Central memory CD8-positive, alpha-beta T cell (primary cell): ENCODE results near the gene TFAP2E.
"Not testable (repeated sequence)": the region's sequence is repeated elsewhere in the genome, so short reads cannot be mapped to it uniquely, and the experiment has no call there.

ENCODE experiments used
- ATAC-seq: fragments of 150-1000 bp; cut with Tn5 transposase; replicated peaks from 2 replicates; pipeline ENCODE4 v1.10.0; 2022; ENCODE audit warnings: mild to moderate bottlenecking, moderate FRiP score, moderate number of reproducible peaks; ENCODE audit not compliant: poor library complexity, severe bottlenecking; ENCODE audit errors: extremely low read depth
- DNase-seq, 2 donors: peaks; one replicate each; pipeline ENCODE4 v3.0.0; 2021; ENCODE audit warnings: low spot score in 2 of 2
- H3K27ac Mint-ChIP-seq: one replicate; pipeline ENCODE4 v1.8.0; 2022; ENCODE audit warnings: low read depth, mild to moderate bottlenecking, moderate library complexity, mixed read lengths
- H3K27me3 Mint-ChIP-seq: one replicate; pipeline ENCODE4 v1.8.0; 2022; ENCODE audit warnings: mixed read lengths
- H3K36me3 Mint-ChIP-seq: one replicate; pipeline ENCODE4 v1.8.0; 2022; ENCODE audit warnings: mild to moderate bottlenecking, moderate library complexity, mixed read lengths; ENCODE audit not compliant: insufficient read depth
- H3K4me1 Mint-ChIP-seq: one replicate; pipeline ENCODE4 v1.8.0; 2022; ENCODE audit warnings: mixed read lengths
- H3K4me3 Mint-ChIP-seq: one replicate; pipeline ENCODE4 v1.8.0; 2022; ENCODE audit warnings: mild to moderate bottlenecking, moderate library complexity, mixed read lengths
- H3K9me3 Mint-ChIP-seq: one replicate; pipeline ENCODE4 v1.8.0; 2022; ENCODE audit warnings: mixed read lengths

The TFAP2E gene

GRCh38 chr1:35585805-35586204 lies 12.7 kb downstream of the TFAP2E start:
- DNase-seq, H3K4me3 Mint-ChIP-seq, H3K9me3 Mint-ChIP-seq, H3K36me3 Mint-ChIP-seq, ATAC-seq, H3K27ac Mint-ChIP-seq, H3K27me3 Mint-ChIP-seq: not testable (repeated sequence)
- peaks cover 21% of the 10 kb centered on the region for H3K4me1 Mint-ChIP-seq

DNA sequence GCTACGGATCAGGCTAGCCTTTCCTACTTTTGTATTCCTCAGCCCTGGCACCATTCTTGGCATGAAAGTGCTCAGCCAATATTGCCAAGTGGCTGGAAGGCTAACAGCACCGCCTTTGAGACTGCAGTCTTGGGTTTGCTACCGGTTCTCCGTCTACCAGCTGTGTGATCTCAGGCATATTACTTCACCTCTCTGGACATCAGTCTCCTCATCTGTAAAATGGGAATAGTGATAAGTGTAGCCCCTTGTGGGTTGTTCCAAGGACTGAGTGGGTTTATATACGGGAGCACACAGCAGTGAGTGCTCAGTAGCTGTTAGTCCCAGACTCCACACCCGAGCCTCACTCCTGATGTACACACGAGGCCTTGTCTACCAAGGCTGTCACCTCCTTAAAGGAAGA lies 13.7 kb downstream of the TFAP2E start:
- DNase-seq (no peak), ATAC-seq (no peak)
- H3K27ac Mint-ChIP-seq = no peak overlapping the region
- H3K4me3 Mint-ChIP-seq = no peak overlapping the region
- H3K36me3 Mint-ChIP-seq = peaks cover 5% of the 10 kb centered on the region
- H3K27me3 Mint-ChIP-seq = no peaks in the 10 kb centered on the region
- H3K9me3 Mint-ChIP-seq = no peaks in the 10 kb centered on the region
- H3K4me1 Mint-ChIP-seq = peaks cover 21% of the 10 kb centered on the region

DNA sequence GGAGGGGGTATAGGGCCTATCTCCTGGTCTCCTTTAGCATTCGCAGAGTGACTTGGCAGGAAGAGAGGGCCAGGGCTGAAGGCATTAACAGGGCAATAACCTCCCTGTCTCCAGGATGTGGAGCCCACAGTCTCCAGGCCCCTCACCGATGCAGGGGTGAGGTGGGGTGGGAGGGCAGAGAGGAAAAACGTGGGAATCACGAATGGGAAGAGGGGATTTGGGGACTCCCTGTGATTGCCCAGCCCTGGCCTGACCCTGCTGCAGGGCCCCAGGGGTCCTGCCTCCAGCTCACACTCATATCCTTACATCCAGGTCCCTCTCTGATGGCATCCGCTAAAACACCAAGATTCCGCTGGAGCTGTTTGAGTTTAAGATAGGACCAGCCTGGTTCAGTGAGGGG lies 14.6 kb downstream of the TFAP2E start:
- no peaks in the 10 kb centered on the region for H3K9me3 Mint-ChIP-seq
- H3K4me1 Mint-ChIP-seq = peaks cover 23% of the 10 kb centered on the region
- ATAC-seq = no peak
- no peaks in the 10 kb centered on the region for H3K27me3 Mint-ChIP-seq
- DNase-seq = no peak
- no peak overlapping the region for H3K27ac Mint-ChIP-seq
- H3K36me3 Mint-ChIP-seq = peaks cover 5% of the 10 kb centered on the region
- H3K4me3 Mint-ChIP-seq = no peak overlapping the region

- no peak overlapping the region for H3K27ac Mint-ChIP-seq
- peaks cover 3% of the 10 kb centered on the region for H3K36me3 Mint-ChIP-seq
- peaks cover 28% of the 10 kb centered on the region for H3K4me1 Mint-ChIP-seq
- no peak for ATAC-seq
- H3K4me3 Mint-ChIP-seq = no peak overlapping the region
- DNase-seq = no peak
- H3K9me3 Mint-ChIP-seq = no peaks in the 10 kb centered on the region
- no peaks in the 10 kb centered on the region for H3K27me3 Mint-ChIP-seq
Observed at GRCh38 chr1:35588197-35588910, 15.2 kb downstream of the TFAP2E start.

GRCh38 chr1:35589516-35590427 lies 16.7 kb downstream of the TFAP2E start:
- DNase-seq = no peak
- peaks cover 32% of the 10 kb centered on the region for H3K4me1 Mint-ChIP-seq
- H3K4me3 Mint-ChIP-seq = no peak overlapping the region
- no peaks in the 10 kb centered on the region for H3K27me3 Mint-ChIP-seq
- H3K27ac Mint-ChIP-seq = peak overlapping the region; percentile 36
- no peak for ATAC-seq
- H3K9me3 Mint-ChIP-seq = no peaks in the 10 kb centered on the region
- peaks cover 3% of the 10 kb centered on the region for H3K36me3 Mint-ChIP-seq

DNA sequence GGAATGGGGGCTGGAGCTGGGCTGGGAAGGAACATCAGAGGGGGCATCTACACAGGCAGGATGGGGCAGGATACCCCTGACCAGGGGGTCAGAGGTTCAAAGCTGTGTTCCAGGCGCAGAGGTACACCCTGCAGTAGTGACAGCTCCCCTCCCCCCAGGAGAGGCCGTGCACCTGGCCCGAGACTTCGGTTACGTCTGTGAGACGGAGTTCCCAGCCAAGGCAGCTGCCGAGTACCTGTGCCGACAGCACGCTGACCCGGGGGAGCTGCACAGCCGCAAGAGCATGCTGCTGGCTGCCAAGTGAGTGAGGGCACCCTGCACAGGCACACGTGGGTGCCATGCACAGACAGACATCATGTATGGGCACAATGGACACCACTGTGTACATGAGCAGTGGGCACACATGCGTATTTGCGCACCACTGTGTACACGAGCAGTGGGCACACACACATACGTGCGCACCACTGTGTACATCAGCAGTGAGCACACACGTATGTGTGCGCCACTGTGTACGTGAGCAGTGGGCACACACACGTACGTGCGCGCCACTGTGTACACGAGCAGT lies 17.4 kb downstream of the TFAP2E start:
- no peak for ATAC-seq
- Mint-ChIP-seq H3K36me3 (peaks cover 3% of the 10 kb centered on the region), H3K27ac (no peak overlapping the region), H3K4me1 (peaks cover 32% of the 10 kb centered on the region), H3K9me3 (no peaks in the 10 kb centered on the region), H3K4me3 (no peak overlapping the region), H3K27me3 (no peaks in the 10 kb centered on the region)
- DNase-seq = no peak

GRCh38 chr1:35591211-35591610 lies 18.1 kb downstream of the TFAP2E start:
- Mint-ChIP-seq H3K9me3 (no peaks in the 10 kb centered on the region), H3K4me1 (peaks cover 31% of the 10 kb centered on the region), H3K27ac (no peak overlapping the region), H3K27me3 (no peaks in the 10 kb centered on the region), H3K4me3 (no peak overlapping the region), H3K36me3 (peaks cover 5% of the 10 kb centered on the region)
- no peak for DNase-seq
- ATAC-seq = no peak

GRCh38 chr1:35592991-35593769 lies 20.1 kb downstream of the TFAP2E start:
- H3K4me1 Mint-ChIP-seq = peaks cover 34% of the 10 kb centered on the region
- H3K27ac Mint-ChIP-seq = peak overlapping the region; percentile 33
- no peak overlapping the region for H3K4me3 Mint-ChIP-seq
- H3K36me3 Mint-ChIP-seq = peaks cover 5% of the 10 kb centered on the region
- H3K9me3 Mint-ChIP-seq = no peaks in the 10 kb centered on the region
- no peaks in the 10 kb centered on the region for H3K27me3 Mint-ChIP-seq
- DNase-seq (no peak), ATAC-seq (peak; percentile 40)

GRCh38 chr1:35594005-35594760 lies 21.1 kb downstream of the TFAP2E start:
- Mint-ChIP-seq H3K9me3 (no peaks in the 10 kb centered on the region), H3K27me3 (no peaks in the 10 kb centered on the region), H3K27ac (no peak overlapping the region), H3K36me3 (peaks cover 7% of the 10 kb centered on the region), H3K4me1 (peaks cover 29% of the 10 kb centered on the region), H3K4me3 (no peak overlapping the region)
- DNase-seq (no peak), ATAC-seq (no peak)

DNA sequence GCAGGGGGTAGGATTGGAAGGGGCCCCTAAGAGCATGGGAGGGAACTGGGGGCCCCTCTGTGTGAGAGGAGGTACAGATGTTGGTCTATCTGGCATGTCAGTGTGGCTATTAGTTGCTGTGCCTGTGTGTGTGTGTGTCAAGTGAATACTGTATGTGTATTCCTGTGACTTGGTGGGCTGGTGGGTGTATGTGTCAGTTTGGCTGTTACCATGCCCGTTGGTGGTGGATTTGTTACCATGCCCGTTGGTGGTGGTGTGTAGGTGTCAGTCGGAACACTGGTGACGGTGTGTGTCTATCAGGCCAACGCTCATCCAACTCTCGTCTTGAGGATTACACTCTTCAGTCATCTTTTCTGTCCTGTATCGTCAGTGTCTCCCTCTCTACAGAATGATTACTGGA lies 22.6 kb downstream of the TFAP2E start:
- Mint-ChIP-seq H3K4me3 (no peak overlapping the region), H3K9me3 (no peaks in the 10 kb centered on the region), H3K36me3 (peaks cover 7% of the 10 kb centered on the region), H3K27me3 (no peaks in the 10 kb centered on the region), H3K27ac (no peak overlapping the region), H3K4me1 (peaks cover 19% of the 10 kb centered on the region)
- ATAC-seq (no peak), DNase-seq (no peak)

DNA sequence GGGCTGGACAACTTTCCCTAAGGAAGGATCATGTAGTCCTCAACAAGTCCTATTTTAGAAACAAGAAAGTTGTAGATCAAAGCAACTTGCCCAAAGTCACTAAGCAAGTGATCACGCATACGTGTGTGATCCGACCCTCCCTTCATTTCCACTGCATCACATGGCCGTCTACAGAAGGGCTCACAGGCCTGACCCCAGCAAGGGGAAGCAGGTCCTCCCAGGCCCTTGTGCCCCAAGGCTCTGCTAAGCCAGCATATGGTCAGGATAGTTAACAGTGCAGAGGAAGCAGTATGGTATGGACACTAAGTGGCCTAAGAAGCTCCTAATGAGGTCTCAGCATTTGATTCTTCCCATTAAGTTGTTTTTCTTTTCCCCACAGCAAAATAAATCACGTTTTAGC lies 24.8 kb downstream of the TFAP2E start:
- H3K9me3 Mint-ChIP-seq = no peaks in the 10 kb centered on the region
- DNase-seq (no peak), ATAC-seq (no peak)
- no peak overlapping the region for H3K4me3 Mint-ChIP-seq
- peaks cover 15% of the 10 kb centered on the region for H3K4me1 Mint-ChIP-seq
- H3K27ac Mint-ChIP-seq = peak overlapping the region; percentile 23
- no peaks in the 10 kb centered on the region for H3K27me3 Mint-ChIP-seq
- H3K36me3 Mint-ChIP-seq = peaks cover 16% of the 10 kb centered on the region

- ATAC-seq = no peak
- no peak for DNase-seq
- H3K36me3 Mint-ChIP-seq = peaks cover 24% of the 10 kb centered on the region
- H3K27ac Mint-ChIP-seq = no peak overlapping the region
- no peak overlapping the region for H3K4me3 Mint-ChIP-seq
- H3K4me1 Mint-ChIP-seq = peaks cover 8% of the 10 kb centered on the region
- H3K9me3 Mint-ChIP-seq = no peaks in the 10 kb centered on the region
- H3K27me3 Mint-ChIP-seq = no peaks in the 10 kb centered on the region
Observed at GRCh38 chr1:35598895-35599294, 25.8 kb downstream of the TFAP2E start.
